Measurements from ENCODE around the gene DUOX2.

The DUOX2 gene

DNA sequence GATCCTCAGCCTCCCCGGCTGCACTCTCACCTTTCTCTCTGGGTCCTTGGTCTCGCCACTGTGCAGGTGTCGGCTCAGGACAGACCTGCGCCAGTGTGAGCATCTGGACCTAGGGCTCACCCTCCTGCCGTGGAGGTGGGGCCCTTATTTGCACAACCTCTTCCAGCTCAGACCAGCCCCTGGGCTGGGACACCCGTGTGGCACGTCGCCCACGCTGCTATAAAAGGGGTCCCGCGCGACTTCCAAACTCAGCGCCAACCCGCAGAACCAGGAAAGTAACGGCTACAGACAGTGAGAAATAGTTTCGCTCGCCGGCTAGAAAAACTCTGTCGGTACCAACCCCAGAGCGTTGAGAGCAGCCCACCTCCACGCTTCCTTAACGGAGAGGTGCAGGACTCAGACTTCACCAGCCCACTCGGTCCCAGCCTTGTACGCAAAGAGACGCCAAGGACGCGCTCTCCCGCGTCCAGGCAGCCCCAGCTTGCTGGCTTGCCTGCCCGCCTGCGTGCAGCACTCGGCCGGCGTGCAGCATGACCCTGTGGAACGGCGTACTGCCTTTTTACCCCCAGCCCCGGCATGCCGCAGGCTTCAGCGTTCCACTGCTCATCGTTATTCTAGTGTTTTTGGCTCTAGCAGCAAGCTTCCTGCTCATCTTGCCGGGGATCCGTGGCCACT is at the start of gene DUOX2, which contains the start of gene DUOXA2:
Gene DUOX2, minus strand, starts transcription at position 97 of the 675 bp plus-strand sequence. CDS start 761 bp downstream, outside the sequence.
Gene DUOXA2, plus strand, starts transcription at position 251 of the 675 bp plus-strand sequence. Its CDS starts 280 bp downstream, at position 531.
- DNase-seq: no peak

DNA sequence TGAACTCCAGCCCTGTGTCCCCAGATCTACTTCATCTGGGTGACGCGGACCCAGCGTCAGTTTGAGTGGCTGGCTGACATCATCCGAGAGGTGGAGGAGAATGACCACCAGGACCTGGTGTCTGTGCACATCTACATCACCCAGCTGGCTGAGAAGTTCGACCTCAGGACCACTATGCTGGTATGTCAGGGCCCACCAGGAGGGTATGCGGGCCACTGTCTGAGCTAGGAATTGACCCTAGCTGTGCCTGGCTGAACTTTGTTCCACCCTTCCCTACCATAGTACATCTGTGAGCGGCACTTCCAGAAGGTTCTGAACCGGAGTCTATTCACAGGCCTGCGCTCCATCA is 49.5 kb upstream of the DUOX2 start:
- no peak for DNase-seq

DNA sequence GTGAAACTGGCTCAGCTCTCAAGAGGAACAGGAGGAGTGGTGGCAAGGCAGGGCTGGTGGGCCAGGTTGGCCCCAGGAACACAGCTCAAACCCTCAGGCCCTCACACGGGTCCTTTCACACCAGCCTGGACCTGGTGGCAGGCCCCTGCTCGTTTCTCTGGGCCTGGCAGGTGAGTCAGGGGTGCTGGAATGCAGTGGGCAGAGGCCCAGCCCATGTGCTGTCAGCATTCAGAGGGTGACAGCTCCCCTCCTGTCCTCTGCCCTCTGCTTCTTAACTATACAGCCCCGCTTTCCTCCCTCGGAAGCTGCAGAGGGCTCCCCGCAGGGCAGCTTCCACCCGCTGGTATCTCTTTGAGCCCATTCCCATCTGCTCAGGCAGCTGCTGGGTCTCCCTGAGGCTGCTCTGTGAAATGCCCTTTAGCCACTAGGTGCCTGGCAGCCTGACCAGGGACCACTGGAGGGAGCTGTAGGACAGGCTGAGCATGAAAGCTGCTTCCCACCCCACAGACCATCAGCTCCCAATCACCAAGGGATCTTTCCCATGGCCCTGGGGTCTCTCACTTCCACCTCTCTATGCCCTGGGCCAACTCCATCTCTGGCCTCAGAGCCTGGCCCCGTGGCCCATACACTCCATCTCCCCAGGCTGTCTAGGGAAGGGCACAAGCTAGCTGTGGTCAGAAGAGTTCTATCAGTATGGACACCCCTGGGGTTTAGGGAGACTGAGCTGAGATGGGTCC is 49.0 kb upstream of the DUOX2 start:
- peak; percentile 80 for DNase-seq

DNA sequence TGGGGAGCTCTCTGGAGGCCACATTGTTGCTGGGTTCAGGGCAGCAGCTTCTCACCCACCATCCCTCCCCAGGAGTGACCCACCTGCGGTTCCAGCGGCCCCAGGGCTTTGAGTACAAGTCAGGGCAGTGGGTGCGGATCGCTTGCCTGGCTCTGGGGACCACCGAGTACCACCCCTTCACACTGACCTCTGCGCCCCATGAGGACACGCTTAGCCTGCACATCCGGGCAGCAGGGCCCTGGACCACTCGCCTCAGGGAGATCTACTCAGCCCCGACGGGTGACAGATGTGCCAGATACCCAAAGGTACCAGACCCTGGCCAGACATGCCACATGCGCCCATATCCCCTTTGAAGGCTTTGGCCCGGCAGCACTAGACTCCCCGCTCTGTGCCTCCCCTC is 47.7 kb upstream of the DUOX2 start:
- no peak for DNase-seq

DNA sequence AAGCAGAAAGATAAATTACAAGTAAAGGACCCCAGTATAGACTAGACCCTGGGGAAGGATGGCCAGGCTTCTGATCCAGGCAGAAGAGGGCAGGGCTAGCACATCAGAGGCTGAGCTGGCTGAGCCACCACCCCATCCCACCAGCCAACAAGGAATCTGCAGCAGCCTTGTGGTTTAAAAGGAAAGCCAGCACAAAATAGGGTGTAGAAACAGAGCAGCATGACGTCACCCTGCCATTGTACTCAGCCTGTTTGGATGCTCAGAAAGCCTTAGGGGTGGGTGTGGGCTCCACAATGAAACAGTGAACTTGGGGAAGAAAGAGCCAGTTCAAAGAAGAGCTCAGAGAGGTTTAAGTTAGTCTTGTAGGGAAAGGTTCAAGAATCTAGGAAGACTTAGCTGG is 44.0 kb upstream of the DUOX2 start:
- no peak for DNase-seq

DNA sequence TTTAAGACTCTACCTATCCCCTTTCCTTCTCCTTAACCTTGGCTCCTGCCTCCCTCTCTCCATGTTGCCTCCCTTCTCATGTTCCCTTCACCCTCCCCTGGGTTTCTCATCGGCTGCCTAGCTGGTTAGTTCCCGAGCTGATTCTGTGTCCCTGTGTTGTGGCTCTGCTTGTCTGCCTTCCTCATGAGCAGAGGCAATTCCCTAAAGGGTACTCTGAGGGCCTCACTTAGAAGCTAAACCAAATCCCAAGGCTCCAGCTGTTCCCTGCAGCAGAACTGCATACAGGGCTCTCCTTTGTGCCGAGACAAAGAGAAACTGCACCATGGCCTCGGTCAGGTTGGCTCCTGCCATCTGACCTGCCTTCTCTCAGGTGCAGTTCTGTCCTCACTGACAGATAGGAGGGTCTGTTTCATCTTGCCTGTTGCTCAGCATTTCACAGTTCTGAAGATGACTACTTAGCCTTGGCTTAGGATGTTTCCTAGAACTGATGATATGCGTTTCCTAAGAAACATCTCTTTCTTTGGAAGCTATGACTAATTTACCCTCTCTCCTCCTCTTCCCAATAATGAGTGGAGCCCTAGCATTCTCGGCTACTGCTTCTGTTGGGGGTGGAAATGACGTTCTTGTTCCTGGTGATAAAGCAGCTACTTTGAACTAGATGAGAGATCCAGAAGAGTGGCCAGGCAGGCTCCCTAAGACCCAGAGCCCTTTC is 42.9 kb upstream of the DUOX2 start:
- DNase-seq: no peak

DNA sequence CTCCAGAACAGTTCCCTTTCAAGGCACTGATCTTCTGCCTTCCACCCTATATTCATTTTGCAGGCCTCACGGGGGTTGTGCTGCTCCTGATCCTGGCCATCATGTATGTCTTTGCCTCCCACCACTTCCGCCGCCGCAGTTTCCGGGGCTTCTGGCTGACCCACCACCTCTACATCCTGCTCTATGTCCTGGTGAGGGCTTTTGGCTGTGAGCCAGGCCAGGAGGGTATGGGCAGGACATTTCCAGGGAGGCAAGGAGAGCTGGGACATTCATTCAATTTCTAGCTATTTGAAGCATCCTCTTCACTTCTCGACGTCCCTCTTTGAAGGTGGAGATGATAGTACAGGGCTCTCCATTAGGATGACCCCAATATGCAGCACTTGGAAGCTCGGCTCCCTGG is 41.8 kb upstream of the DUOX2 start:
- DNase-seq: no peak

DNA sequence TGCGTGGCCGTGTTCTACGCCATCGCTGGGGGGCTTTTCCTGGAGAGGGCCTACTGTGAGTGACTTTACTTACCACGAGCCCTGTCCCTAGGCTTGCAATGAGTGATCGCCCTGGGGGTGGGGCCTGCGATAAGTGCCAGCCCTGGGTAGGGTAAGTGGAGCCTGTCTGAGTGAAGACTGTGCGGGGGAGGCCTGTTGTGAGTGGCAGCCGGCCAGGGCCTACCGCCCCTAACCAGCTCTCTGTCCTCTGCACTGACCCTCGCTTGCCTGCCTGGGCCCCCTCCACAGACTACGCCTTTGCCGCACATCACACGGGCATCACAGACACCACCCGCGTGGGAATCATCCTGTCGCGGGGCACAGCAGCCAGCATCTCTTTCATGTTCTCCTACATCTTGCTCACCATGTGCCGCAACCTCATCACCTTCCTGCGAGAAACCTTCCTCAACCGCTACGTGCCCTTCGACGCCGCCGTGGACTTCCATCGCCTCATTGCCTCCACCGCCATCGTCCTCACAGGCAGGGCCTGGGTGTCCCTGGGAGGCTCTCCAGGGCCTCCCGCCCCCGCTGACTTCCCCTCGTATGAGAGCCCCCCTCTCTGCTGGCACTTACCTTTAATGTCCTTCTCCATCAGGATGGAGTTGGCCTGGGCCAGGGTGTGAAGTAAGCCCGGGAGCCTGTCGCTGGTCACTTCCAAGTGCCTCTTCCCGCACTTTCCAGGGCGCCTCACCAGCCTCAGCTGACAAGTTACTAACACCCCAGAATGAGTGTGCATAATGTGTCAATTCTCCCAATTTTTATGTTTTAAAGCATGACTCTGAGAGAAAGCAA is 38.2 kb upstream of the DUOX2 start:
- DNase-seq: no peak

DNA sequence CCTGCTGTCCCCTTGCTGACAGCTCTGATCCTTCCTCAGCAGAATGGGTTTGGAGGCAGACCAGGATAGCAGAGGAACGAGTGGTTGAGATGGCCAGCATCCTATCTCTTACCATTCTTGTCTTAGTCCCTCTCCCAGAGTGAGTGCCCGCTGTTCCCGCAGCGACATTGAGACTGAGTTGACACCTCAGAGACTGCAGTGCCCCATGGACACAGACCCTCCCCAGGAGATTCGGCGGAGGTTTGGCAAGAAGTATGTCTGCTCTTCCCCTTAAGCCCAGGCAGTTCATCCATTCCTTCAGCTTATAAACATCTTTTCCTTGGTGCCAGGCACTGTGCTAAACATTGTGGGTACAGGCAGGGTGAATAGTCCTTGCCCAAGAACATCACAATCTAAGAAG is 37.0 kb upstream of the DUOX2 start:
- no peak for DNase-seq

DNA sequence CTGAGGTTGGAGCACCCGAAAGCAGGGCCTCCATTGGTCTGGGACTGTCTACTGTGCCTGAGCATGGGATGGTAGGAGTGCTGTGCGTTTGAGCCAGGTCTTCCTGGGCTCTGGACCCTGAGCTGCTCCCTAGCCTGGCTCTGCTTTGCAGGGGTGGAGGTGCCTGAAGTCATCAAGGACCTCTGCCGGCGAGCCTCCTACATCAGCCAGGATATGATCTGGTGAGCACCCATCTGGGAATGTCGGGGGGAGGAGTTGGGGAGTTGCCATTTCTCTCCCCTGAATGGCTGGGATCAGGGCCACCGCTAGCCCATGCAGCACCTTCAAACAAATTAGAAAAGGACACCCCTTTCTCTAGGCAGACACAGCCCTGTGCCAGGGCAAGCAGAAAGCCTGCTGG is 36.5 kb upstream of the DUOX2 start:
- DNase-seq: no peak

DNA sequence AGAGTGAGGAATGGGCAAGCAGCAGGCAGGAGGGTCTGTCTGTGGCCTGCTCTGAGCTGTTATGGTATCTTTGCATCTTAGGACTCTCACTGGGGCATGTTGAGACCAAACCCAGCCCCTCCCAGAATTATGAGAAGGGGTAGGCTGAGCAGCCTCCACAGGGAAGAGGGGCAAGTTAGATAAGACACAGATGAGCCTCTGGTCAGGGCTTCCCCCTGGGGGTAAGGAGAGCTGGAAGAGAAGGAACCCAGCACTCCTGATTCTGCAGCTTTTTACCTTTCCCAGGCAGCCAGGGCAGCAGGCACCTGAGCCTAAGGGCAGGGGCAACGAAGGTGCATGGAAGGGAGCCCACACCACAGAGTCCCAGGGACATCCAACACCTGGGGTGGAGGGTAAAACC is 35.1 kb upstream of the DUOX2 start:
- no peak for DNase-seq

DNA sequence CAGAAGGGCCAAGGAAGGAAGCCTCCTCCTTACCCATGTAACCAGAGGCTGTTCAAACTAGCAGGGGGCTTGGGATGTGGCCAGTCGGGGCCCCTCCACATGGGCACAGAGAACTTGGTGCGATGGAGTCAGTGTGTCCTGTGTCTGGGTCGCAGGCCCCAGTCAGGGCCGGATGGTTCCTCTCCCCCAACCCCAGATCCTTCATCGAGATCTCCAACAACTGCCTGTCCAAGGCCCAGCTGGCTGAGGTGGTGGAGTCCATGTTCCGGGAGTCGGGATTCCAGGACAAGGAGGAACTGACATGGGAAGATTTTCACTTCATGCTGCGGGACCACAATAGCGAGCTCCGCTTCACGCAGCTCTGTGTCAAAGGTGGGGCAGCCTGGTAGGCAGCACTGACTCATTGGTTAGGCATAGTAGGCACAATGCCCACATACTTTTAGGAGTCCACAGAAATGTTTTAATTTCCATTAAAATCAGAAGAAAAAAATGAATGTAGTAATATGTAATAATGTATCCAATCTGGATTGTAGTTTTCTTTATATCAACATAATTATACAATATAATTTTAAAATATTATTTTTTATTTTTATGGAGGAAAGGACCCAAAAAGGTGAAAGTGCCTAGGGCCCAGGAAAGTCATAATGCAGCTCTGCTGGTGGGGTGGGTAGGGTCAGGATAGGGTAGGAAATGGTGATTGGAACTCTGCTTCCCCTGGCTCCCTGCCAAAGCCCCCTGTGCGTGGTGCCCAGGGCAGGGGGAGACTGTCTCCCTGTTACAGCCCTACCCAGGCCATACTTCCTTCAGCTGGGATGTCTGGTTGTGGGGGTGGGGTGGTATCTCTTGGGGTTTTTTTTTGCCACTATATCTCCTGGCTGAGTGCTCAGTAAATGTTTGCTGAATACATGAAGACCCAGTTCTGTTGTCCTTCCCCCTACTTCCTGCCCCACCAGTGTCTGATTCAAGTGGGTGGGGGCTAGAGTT is 34.4 kb upstream of the DUOX2 start:
- DNase-seq: no peak

DNA sequence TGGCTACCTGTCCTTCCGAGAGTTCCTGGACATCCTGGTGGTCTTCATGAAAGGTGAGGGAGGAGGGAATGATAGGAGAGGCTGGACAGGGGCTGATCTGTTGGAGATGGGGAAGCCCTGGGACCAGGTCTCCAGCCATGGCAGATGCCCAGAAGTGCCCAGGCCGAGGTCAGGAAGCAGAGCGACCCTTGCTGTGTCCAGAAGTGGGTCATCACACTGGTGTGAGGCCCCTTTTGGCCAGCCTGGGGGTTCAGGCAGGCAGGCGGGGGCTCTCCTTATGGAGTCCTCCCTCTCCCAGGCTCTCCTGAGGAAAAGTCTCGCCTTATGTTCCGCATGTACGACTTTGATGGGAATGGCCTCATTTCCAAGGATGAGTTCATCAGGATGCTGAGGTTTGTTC is 33.6 kb upstream of the DUOX2 start:
- DNase-seq: no peak

DNA sequence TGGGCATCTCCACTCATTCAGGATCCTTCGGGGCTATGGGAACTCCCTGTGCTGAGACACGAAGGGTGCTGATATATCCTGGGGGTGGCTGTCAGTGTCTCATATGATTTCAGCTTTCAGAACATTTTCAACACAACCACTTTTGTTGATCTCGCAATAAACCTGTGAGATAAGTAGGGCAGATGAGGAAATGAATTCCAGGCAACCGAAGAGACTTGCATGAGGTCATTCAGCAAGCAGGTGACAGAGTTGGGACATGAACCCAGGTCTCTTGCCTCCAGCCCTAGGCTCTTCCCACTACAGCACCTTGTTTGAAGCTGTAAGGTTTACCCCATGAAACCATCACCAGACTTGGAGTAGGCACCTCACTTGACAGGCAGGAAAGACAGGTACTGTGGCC is 32.4 kb upstream of the DUOX2 start:
- DNase-seq: no peak

DNA sequence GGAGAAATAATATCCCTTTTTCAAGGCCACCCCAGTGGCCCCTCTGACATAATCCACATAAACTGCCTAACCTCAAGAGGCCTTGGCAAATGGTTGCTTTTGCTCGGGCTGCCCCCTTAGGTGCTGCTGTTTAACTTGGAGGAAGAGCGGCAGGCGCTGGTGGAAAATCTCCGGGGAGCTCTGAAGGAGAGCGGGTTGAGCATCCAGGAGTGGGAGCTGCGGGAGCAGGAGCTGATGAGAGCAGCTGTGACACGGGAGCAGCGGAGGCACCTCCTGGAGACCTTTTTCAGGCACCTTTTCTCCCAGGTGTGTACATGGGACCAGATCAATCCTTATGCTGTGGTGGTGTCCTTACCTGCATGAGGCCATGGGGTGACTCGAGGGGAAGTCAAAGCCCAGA is 30.8 kb upstream of the DUOX2 start:
- no peak for DNase-seq

DNA sequence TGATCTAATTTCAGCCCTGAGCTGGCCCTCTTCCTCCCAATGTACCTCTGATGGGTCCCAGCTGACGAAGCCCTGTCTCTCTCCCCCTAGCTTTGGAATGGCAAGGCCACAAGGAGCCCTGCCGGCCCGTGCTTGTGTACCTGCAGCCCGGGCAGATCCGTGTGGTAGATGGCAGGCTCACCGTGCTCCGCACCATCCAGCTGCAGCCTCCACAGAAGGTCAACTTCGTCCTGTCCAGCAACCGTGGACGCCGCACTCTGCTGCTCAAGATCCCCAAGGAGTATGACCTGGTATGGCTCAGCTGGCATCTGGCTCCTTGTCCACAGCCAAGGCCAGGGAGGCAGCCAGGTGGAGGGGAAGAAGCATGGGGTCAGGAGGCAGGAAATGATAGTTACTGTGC is 30.0 kb upstream of the DUOX2 start:
- DNase-seq: no peak

DNA sequence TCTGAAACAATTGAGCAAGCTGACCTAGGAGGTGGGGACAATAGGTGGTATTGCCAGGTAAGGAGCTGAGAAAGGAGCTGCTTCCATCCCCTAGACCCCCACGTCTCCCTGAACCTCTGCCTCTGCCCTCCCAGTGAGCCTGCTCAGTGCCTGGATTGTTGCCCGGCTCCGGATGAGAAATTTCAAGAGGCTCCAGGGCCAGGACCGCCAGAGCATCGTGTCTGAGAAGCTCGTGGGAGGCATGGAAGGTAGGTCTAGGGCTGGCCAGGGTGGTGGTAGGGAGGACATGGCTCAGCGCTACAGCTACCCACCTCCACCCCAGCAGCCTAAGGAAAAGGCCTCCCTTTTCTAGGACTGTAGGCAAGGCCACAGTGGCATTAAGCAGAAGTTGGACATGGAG is 29.1 kb upstream of the DUOX2 start:
- no peak for DNase-seq

DNA sequence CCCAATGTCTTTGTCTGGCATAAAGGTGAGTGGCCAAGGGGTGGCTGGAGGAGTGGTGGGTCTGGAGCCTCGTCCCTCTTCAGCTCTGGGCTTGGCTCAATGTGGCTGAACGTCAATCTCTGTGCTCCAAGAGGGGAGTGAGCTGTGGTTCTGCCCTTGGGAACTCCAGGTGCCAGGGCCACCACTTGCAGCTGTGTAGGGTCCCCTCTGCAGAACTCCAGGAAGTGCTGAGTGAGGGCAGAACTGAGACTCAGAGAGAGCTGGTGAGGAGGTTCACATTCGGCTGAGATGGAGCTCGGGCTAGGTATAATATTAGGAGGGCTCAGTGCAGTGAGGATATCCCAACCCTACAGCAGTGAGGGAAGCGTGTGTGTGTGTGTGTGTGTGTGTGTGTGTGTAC is 27.4 kb upstream of the DUOX2 start:
- no peak for DNase-seq

DNA sequence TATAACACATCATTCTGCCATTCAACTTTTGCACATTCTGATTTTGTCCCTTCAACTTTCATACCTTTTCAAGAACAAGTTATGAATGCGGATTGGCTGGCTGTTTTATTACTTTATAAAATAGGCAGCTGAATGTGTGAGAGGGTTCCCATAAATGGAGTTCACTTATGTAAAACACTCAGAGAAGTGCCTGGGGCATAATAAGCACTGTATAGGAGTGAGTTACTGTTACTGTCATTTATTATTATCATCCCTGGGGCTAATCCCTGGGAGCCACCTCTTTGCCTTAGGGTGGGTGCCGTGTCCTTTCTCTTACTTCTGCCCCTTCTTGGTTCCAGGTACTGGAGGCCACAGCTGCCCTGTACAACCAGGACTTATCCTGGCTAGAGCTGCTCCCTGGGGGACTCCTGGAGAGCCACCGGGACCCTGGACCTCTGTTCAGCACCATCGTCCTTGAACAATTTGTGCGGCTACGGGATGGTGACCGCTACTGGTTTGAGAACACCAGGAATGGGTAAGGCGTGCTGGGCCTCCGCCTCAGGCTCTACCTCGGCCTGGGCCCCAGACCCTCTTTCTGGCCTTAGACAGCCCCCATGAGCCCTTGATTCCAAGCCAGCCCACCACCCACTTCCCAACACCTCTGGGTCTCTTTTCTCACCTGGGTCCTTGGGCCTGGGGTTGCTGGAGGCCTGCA is 26.7 kb upstream of the DUOX2 start:
- no peak for DNase-seq

DNA sequence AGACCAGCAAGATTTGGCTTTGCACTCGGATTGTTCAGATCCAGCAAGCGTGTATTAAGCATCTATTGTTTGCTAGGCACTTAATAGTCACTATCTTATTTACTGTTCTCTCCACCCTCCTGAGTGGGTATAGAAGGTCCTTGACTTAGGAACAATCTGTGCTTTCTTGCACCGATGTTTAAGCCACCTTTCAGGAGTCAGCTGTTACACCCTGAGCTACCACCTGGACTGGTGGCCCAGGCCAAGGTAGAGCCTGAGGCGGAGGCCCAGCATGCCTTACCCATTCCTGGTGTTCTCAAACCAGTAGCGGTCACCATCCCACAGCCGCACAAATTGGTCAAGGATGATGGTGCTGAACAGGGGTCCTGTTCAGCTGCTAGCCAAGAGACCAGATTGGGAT is 25.8 kb upstream of the DUOX2 start:
- no peak for DNase-seq
